ENCODE data around the gene TRIM63.

The TRIM63 gene

GRCh38 chr1:26041978-26042377 is 25.5 kb downstream of the TRIM63 start:
- CTCF ChIA-PET = interaction anchor here (0.7 to 1.4 kb wide), 2 partner anchors 126 to 280 kb away, joined by 3 to 4 read pairs; no protein-coding TSS in a partner anchor
- H3K4me1 ChIP-seq (ENCODE audit: control insufficient read depth, insufficient read depth, low read length) = no peaks in the 10 kb centered on the region
- POLR2A ChIA-PET = no interaction called here
- H3K4me3 ChIP-seq (ENCODE audit: low read depth, low read length) = no peak overlapping the region
- no peak for TF ChIP-seq ZNF529 (tag by site-specific recombination; IDR thresholded peaks at IDR 0.05; ENCODE audit: insufficient replicate concordance)
- TF ChIP-seq ZNF366 (tag by site-specific recombination; conservative IDR thresholded peaks at IDR 0.05) = no peak
- no peak for TF ChIP-seq KLF16 (tag by site-specific recombination; IDR thresholded peaks at IDR 0.05)
- no peak for TF ChIP-seq ZNF140 (tag by site-specific recombination; IDR thresholded peaks at IDR 0.05)
- no peak for TF ChIP-seq ZNF76 (tag by site-specific recombination; IDR thresholded peaks at IDR 0.05; ENCODE audit: borderline replicate concordance, low read depth)
- no peak for TF ChIP-seq ZNF335 (tag by site-specific recombination; conservative IDR thresholded peaks at IDR 0.05)
- no peak for TF ChIP-seq ZNF266 (tag by site-specific recombination; IDR thresholded peaks at IDR 0.05; ENCODE audit: low read depth)
- TF ChIP-seq ZNF561 (tag by site-specific recombination; IDR thresholded peaks at IDR 0.05; ENCODE audit: borderline replicate concordance) = no peak
- no peak for TF ChIP-seq ZNF571 (tag by site-specific recombination; IDR thresholded peaks at IDR 0.05)
- TF ChIP-seq SP2 (tag by site-specific recombination; IDR thresholded peaks at IDR 0.05) = no peak
- no peak for TF ChIP-seq ZNF639 (tag by site-specific recombination; IDR thresholded peaks at IDR 0.05)
- TF ChIP-seq HIC1 (tag by site-specific recombination; IDR thresholded peaks at IDR 0.05) = no peak
- TF ChIP-seq ZNF174 (tag by site-specific recombination; IDR thresholded peaks at IDR 0.05) = no peak
- TF ChIP-seq ZNF248 (tag by site-specific recombination; IDR thresholded peaks at IDR 0.05) = no peak
- no peak for TF ChIP-seq ZFP69B (tag by site-specific recombination; IDR thresholded peaks at IDR 0.05)
- no peak for TF ChIP-seq GFI1B (tag by site-specific recombination; IDR thresholded peaks at IDR 0.05)
- no peak for TF ChIP-seq ZFP41 (tag by site-specific recombination; IDR thresholded peaks at IDR 0.05; ENCODE audit: borderline replicate concordance)
- TF ChIP-seq ZNF280D (tag by site-specific recombination; IDR thresholded peaks at IDR 0.05) = no peak
- TF ChIP-seq ZSCAN4 (tag by site-specific recombination; IDR thresholded peaks at IDR 0.05) = no peak
- no peaks in the 10 kb centered on the region for H3K9me3 ChIP-seq (ENCODE audit: control insufficient read depth, insufficient read depth, low read depth, low read length)
- H3K27ac ChIP-seq (ENCODE audit: extremely low read depth, low read depth, low read length) = no peak overlapping the region
- H3K36me3 ChIP-seq (ENCODE audit: control insufficient read depth in 2 of 2, insufficient read depth in 1 of 2, low read length in 2 of 2) = no peaks in the 10 kb centered on the region
